ENCODE data around the gene COL10A1. TPM values are rescaled to one million over a fixed set of nuclear protein-coding genes. Genes with fewer than 3 reads are reported as not detected.
"Not testable (repeated sequence)": the region's sequence is repeated elsewhere in the genome, so short reads cannot be mapped to it uniquely, and the experiment has no call there.

COL10A1 gene
- total RNA-seq, 1 donor from 2014 or later: 0.10 TPM

- H3K4me3 Mint-ChIP-seq (ENCODE audit: unreplicated experiment): no peak overlapping the region
- DNase-seq (ENCODE audit: low spot score): no peak
- TF ChIP-seq CTCF (IDR thresholded peaks at IDR 0.05): peak; percentile 93
- H3K27ac Mint-ChIP-seq (ENCODE audit: unreplicated experiment): no peak overlapping the region
- H3K27me3 Mint-ChIP-seq (ENCODE audit: low read depth): no peaks in the 10 kb centered on the region
- H3K9me3 Mint-ChIP-seq (ENCODE audit: low read depth): peaks cover 9% of the 10 kb centered on the region
- peaks cover 17% of the 10 kb centered on the region for H3K4me1 Mint-ChIP-seq (ENCODE audit: low read depth)
- no peaks in the 10 kb centered on the region for H3K36me3 Mint-ChIP-seq (ENCODE audit: low read depth)
Observed at GRCh38 chr6:116096979-116097816, 28.7 kb downstream of the COL10A1 start.

GRCh38 chr6:116096048-116096759 lies 29.7 kb downstream of the COL10A1 start:
- not testable (repeated sequence) for H3K4me1 Mint-ChIP-seq (ENCODE audit: low read depth); H3K9me3 Mint-ChIP-seq (ENCODE audit: low read depth); H3K4me3 Mint-ChIP-seq (ENCODE audit: unreplicated experiment); H3K27me3 Mint-ChIP-seq (ENCODE audit: low read depth); H3K36me3 Mint-ChIP-seq (ENCODE audit: low read depth); H3K27ac Mint-ChIP-seq (ENCODE audit: unreplicated experiment); DNase-seq (ENCODE audit: low spot score)

GRCh38 chr6:116094041-116094440 lies 31.9 kb downstream of the COL10A1 start:
- H3K36me3 Mint-ChIP-seq (ENCODE audit: low read depth): no peaks in the 10 kb centered on the region
- H3K27me3 Mint-ChIP-seq (ENCODE audit: low read depth): no peaks in the 10 kb centered on the region
- no peak for DNase-seq (ENCODE audit: low spot score)
- H3K4me1 Mint-ChIP-seq (ENCODE audit: low read depth): peaks cover 2% of the 10 kb centered on the region
- H3K27ac Mint-ChIP-seq (ENCODE audit: unreplicated experiment): no peak overlapping the region
- H3K4me3 Mint-ChIP-seq (ENCODE audit: unreplicated experiment): no peak overlapping the region
- TF ChIP-seq CTCF (IDR thresholded peaks at IDR 0.05): no peak
- peaks cover 9% of the 10 kb centered on the region for H3K9me3 Mint-ChIP-seq (ENCODE audit: low read depth)

GRCh38 chr6:116090251-116090650 lies 35.7 kb downstream of the COL10A1 start:
- Mint-ChIP-seq H3K27me3 (ENCODE audit: low read depth) (no peaks in the 10 kb centered on the region), H3K27ac (ENCODE audit: unreplicated experiment) (no peak overlapping the region), H3K4me3 (ENCODE audit: unreplicated experiment) (no peak overlapping the region), H3K36me3 (ENCODE audit: low read depth) (no peaks in the 10 kb centered on the region), H3K4me1 (ENCODE audit: low read depth) (peaks cover 27% of the 10 kb centered on the region), H3K9me3 (ENCODE audit: low read depth) (no peaks in the 10 kb centered on the region)
- TF ChIP-seq CTCF (IDR thresholded peaks at IDR 0.05): no peak
- no peak for DNase-seq (ENCODE audit: low spot score)

GRCh38 chr6:116088946-116089345 lies 37.0 kb downstream of the COL10A1 start:
- Mint-ChIP-seq H3K9me3 (ENCODE audit: low read depth) (no peaks in the 10 kb centered on the region), H3K36me3 (ENCODE audit: low read depth) (no peaks in the 10 kb centered on the region), H3K4me1 (ENCODE audit: low read depth) (peaks cover 27% of the 10 kb centered on the region), H3K27me3 (ENCODE audit: low read depth) (no peaks in the 10 kb centered on the region), H3K4me3 (ENCODE audit: unreplicated experiment) (no peak overlapping the region), H3K27ac (ENCODE audit: unreplicated experiment) (no peak overlapping the region)
- TF ChIP-seq CTCF (IDR thresholded peaks at IDR 0.05): no peak
- DNase-seq (ENCODE audit: low spot score): no peak
